ENCODE measurements around the gene ISCU.
"Not testable (repeated sequence)": the region's sequence is repeated elsewhere in the genome, so short reads cannot be mapped to it uniquely, and the experiment has no call there.

The ISCU gene

GRCh38 chr12:108548954-108549521 lies 13.4 kb upstream of the ISCU start:
- H3K9me3 ChIP-seq (ENCODE audit: insufficient read depth, low read length): no peaks in the 10 kb centered on the region
- DNase-seq (ENCODE audit: low read depth, low spot score): no peak
- no peak for TF ChIP-seq ZNF274 (IDR thresholded peaks at IDR 0.05; ENCODE audit: low read depth, low read length)
- TF ChIP-seq SUZ12 (IDR thresholded peaks at IDR 0.05; ENCODE audit: extremely low read depth, insufficient read depth, insufficient read length): no peak
- TF ChIP-seq YY1 (IDR thresholded peaks at IDR 0.05; ENCODE audit: insufficient read depth, insufficient read length): no peak
- no peak overlapping the region for H3K9ac ChIP-seq (ENCODE audit: insufficient read length, low read depth)
- no peaks in the 10 kb centered on the region for H3K27me3 ChIP-seq (ENCODE audit: insufficient read depth, insufficient read length)
- H3K4me1 ChIP-seq (ENCODE audit: insufficient read depth, insufficient read length): no peaks in the 10 kb centered on the region
- peaks cover 59% of the 10 kb centered on the region for H3K36me3 ChIP-seq (ENCODE audit: insufficient read depth, insufficient read length, low read length)
- H3K4me3 ChIP-seq (ENCODE audit: insufficient read length, low read depth): no peak overlapping the region

GRCh38 chr12:108551535-108551934 lies 10.9 kb upstream of the ISCU start:
- no peak for DNase-seq (ENCODE audit: low read depth, low spot score)
- Histone ChIP-seq H3K36me3 (ENCODE audit: insufficient read depth, insufficient read length, low read length) (peaks cover 49% of the 10 kb centered on the region), H3K27me3 (ENCODE audit: insufficient read depth, insufficient read length) (no peaks in the 10 kb centered on the region), H3K9ac (ENCODE audit: insufficient read length, low read depth) (no peak overlapping the region), H3K9me3 (ENCODE audit: insufficient read depth, low read length) (no peaks in the 10 kb centered on the region), H3K4me3 (ENCODE audit: insufficient read length, low read depth) (no peak overlapping the region), H3K4me1 (ENCODE audit: insufficient read depth, insufficient read length) (no peaks in the 10 kb centered on the region)
- TF ChIP-seq ZNF274 (IDR thresholded peaks at IDR 0.05; ENCODE audit: low read depth, low read length): no peak
- TF ChIP-seq YY1 (IDR thresholded peaks at IDR 0.05; ENCODE audit: insufficient read depth, insufficient read length): no peak
- no peak for TF ChIP-seq SUZ12 (IDR thresholded peaks at IDR 0.05; ENCODE audit: extremely low read depth, insufficient read depth, insufficient read length)

GRCh38 chr12:108553799-108554198 lies 8.6 kb upstream of the ISCU start:
- no peak overlapping the region for H3K9ac ChIP-seq (ENCODE audit: insufficient read length, low read depth)
- H3K4me3 ChIP-seq (ENCODE audit: insufficient read length, low read depth): no peak overlapping the region
- H3K27me3 ChIP-seq (ENCODE audit: insufficient read depth, insufficient read length): no peaks in the 10 kb centered on the region
- peaks cover 5% of the 10 kb centered on the region for H3K4me1 ChIP-seq (ENCODE audit: insufficient read depth, insufficient read length)
- DNase-seq (ENCODE audit: low read depth, low spot score): no peak
- TF ChIP-seq ZNF274 (IDR thresholded peaks at IDR 0.05; ENCODE audit: low read depth, low read length): no peak
- TF ChIP-seq SUZ12 (IDR thresholded peaks at IDR 0.05; ENCODE audit: extremely low read depth, insufficient read depth, insufficient read length): no peak
- no peak for TF ChIP-seq YY1 (IDR thresholded peaks at IDR 0.05; ENCODE audit: insufficient read depth, insufficient read length)
- H3K9me3 ChIP-seq (ENCODE audit: insufficient read depth, low read length): no peaks in the 10 kb centered on the region
- peaks cover 46% of the 10 kb centered on the region for H3K36me3 ChIP-seq (ENCODE audit: insufficient read depth, insufficient read length, low read length)

GRCh38 chr12:108555383-108555782 lies 7.0 kb upstream of the ISCU start:
- H3K9ac ChIP-seq (ENCODE audit: insufficient read length, low read depth); H3K9me3 ChIP-seq (ENCODE audit: insufficient read depth, low read length); H3K4me1 ChIP-seq (ENCODE audit: insufficient read depth, insufficient read length); H3K4me3 ChIP-seq (ENCODE audit: insufficient read length, low read depth); DNase-seq (ENCODE audit: low read depth, low spot score); H3K27me3 ChIP-seq (ENCODE audit: insufficient read depth, insufficient read length): not testable (repeated sequence)
- H3K36me3 ChIP-seq (ENCODE audit: insufficient read depth, insufficient read length, low read length): peaks cover 54% of the 10 kb centered on the region

- peaks cover 5% of the 10 kb centered on the region for H3K4me1 ChIP-seq (ENCODE audit: insufficient read depth, insufficient read length)
- H3K27me3 ChIP-seq (ENCODE audit: insufficient read depth, insufficient read length): no peaks in the 10 kb centered on the region
- TF ChIP-seq ZNF274 (IDR thresholded peaks at IDR 0.05; ENCODE audit: low read depth, low read length) (no peak), SUZ12 (IDR thresholded peaks at IDR 0.05; ENCODE audit: extremely low read depth, insufficient read depth, insufficient read length) (no peak), YY1 (IDR thresholded peaks at IDR 0.05; ENCODE audit: insufficient read depth, insufficient read length) (no peak)
- no peak overlapping the region for H3K4me3 ChIP-seq (ENCODE audit: insufficient read length, low read depth)
- H3K9me3 ChIP-seq (ENCODE audit: insufficient read depth, low read length): no peaks in the 10 kb centered on the region
- DNase-seq (ENCODE audit: low read depth, low spot score): no peak
- H3K9ac ChIP-seq (ENCODE audit: insufficient read length, low read depth): no peak overlapping the region
- H3K36me3 ChIP-seq (ENCODE audit: insufficient read depth, insufficient read length, low read length): peaks cover 53% of the 10 kb centered on the region
These were observed 3.3 kb upstream of the ISCU start for GRCh38 chr12:108559007-108559655.

GRCh38 chr12:108559748-108560147 lies 2.6 kb upstream of the ISCU start:
- TF ChIP-seq YY1 (IDR thresholded peaks at IDR 0.05; ENCODE audit: insufficient read depth, insufficient read length) (no peak), SUZ12 (IDR thresholded peaks at IDR 0.05; ENCODE audit: extremely low read depth, insufficient read depth, insufficient read length) (no peak), ZNF274 (IDR thresholded peaks at IDR 0.05; ENCODE audit: low read depth, low read length) (no peak)
- DNase-seq (ENCODE audit: low read depth, low spot score): no peak
- Histone ChIP-seq H3K9ac (ENCODE audit: insufficient read length, low read depth) (peak overlapping the region; percentile 100), H3K4me3 (ENCODE audit: insufficient read length, low read depth) (peak overlapping the region; percentile 97), H3K4me1 (ENCODE audit: insufficient read depth, insufficient read length) (peaks cover 5% of the 10 kb centered on the region), H3K36me3 (ENCODE audit: insufficient read depth, insufficient read length, low read length) (peaks cover 57% of the 10 kb centered on the region), H3K27me3 (ENCODE audit: insufficient read depth, insufficient read length) (no peaks in the 10 kb centered on the region), H3K9me3 (ENCODE audit: insufficient read depth, low read length) (no peaks in the 10 kb centered on the region)

- H3K27me3 ChIP-seq (ENCODE audit: insufficient read depth, insufficient read length): no peaks in the 10 kb centered on the region
- H3K4me1 ChIP-seq (ENCODE audit: insufficient read depth, insufficient read length): peaks cover 5% of the 10 kb centered on the region
- peak overlapping the region; percentile 97 for H3K4me3 ChIP-seq (ENCODE audit: insufficient read length, low read depth)
- H3K9ac ChIP-seq (ENCODE audit: insufficient read length, low read depth): peak overlapping the region; percentile 100
- H3K9me3 ChIP-seq (ENCODE audit: insufficient read depth, low read length): no peaks in the 10 kb centered on the region
- TF ChIP-seq ZNF274 (IDR thresholded peaks at IDR 0.05; ENCODE audit: low read depth, low read length): no peak
- TF ChIP-seq SUZ12 (IDR thresholded peaks at IDR 0.05; ENCODE audit: extremely low read depth, insufficient read depth, insufficient read length): no peak
- TF ChIP-seq YY1 (IDR thresholded peaks at IDR 0.05; ENCODE audit: insufficient read depth, insufficient read length): no peak
- DNase-seq (ENCODE audit: low read depth, low spot score): no peak
- H3K36me3 ChIP-seq (ENCODE audit: insufficient read depth, insufficient read length, low read length): peaks cover 58% of the 10 kb centered on the region
These were observed 2.1 kb upstream of the ISCU start for GRCh38 chr12:108560321-108560721.

Measured in NT2/D1 (cell line).